ENCODE measurements around the gene AKNA.

Gene AKNA, protein sequence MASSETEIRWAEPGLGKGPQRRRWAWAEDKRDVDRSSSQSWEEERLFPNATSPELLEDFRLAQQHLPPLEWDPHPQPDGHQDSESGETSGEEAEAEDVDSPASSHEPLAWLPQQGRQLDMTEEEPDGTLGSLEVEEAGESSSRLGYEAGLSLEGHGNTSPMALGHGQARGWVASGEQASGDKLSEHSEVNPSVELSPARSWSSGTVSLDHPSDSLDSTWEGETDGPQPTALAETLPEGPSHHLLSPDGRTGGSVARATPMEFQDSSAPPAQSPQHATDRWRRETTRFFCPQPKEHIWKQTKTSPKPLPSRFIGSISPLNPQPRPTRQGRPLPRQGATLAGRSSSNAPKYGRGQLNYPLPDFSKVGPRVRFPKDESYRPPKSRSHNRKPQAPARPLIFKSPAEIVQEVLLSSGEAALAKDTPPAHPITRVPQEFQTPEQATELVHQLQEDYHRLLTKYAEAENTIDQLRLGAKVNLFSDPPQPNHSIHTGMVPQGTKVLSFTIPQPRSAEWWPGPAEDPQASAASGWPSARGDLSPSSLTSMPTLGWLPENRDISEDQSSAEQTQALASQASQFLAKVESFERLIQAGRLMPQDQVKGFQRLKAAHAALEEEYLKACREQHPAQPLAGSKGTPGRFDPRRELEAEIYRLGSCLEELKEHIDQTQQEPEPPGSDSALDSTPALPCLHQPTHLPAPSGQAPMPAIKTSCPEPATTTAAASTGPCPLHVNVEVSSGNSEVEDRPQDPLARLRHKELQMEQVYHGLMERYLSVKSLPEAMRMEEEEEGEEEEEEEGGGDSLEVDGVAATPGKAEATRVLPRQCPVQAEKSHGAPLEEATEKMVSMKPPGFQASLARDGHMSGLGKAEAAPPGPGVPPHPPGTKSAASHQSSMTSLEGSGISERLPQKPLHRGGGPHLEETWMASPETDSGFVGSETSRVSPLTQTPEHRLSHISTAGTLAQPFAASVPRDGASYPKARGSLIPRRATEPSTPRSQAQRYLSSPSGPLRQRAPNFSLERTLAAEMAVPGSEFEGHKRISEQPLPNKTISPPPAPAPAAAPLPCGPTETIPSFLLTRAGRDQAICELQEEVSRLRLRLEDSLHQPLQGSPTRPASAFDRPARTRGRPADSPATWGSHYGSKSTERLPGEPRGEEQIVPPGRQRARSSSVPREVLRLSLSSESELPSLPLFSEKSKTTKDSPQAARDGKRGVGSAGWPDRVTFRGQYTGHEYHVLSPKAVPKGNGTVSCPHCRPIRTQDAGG (N-terminal part only)
- 573 to 710 reads per million in 2 donors for total RNA-seq

DNA sequence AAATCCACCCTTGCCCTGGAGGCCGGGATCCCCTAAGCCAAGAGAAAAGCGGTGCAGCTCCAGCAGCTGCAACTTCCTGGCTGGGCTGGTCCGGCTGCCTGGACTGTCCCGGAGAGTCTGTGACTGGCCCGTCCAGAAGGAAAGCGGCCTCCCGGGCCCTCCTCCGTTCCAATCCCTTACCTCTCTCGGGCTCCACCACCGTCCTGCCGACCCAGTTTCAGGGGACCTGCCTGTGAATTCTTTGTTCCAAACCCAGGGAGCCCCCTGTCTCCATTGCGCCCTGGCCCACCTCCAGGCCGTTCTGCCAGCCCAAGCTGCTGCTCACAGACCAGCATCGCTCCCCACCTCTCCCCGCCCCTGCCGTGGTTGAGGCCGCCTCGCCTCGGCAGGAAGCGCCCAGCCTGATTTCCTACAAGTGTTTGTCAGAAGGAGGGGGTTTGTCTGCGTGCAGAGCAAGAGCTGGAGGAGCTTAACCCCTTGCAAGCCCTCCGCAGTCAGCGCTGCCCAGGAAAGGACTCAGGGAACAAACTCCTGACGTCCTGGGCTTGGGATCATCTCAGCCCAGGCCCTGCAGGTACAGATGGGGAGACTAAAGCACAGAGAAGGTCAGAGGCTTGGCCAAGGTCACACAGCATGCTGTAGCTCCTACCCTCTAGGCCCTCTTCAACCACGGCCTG is at the start of gene AKNA:
AKNA (minus strand) TSS at position 303 of the 677 bp plus-strand sequence. CDS start 6,649 bp downstream, outside the sequence.
- peak; percentile 77 for DNase-seq

DNA sequence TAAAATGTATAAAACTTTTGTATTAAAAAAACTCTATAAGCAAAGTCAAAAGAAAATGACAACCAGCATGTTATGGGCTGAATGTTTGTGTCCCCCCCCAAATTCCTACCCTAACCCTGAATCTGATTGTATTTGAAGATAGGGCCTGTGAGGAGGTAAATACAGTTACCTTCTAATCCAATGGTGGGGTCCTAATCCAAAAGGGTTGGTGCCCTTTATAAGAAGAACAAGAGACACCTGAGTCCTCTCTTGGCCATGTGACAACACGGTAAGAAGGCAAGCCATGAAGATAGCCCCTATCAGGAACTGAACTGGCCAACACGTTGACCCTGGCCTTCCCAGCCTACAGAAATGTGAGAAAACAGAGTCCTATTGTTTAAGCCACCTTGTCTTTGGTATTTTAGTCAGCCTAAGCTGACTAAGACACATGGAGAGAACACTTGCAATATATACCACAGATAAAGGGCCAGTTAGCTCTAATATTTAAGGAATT is 49.7 kb upstream of the AKNA start:
- no peak for DNase-seq

DNA sequence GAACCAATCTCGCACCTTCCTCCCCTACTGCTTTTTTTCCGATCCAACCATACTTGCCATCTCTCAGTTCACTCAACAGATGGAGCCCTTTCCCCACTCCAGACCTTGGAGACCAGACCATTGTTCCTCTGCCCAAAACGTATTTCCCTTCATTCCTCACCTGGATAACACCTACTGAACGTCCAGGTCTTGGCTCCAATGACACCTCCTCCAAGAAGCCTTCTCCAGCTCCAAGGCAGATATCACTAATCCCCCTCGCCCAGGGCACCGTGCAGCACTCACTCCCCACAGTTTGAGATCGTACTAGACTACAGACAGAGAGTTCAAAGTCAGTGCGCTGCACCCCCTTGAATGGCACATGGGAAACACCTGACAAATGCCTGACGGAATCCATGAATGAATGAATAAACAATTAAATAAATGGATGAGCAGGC is 47.1 kb upstream of the AKNA start:
- DNase-seq, result no peak

DNA sequence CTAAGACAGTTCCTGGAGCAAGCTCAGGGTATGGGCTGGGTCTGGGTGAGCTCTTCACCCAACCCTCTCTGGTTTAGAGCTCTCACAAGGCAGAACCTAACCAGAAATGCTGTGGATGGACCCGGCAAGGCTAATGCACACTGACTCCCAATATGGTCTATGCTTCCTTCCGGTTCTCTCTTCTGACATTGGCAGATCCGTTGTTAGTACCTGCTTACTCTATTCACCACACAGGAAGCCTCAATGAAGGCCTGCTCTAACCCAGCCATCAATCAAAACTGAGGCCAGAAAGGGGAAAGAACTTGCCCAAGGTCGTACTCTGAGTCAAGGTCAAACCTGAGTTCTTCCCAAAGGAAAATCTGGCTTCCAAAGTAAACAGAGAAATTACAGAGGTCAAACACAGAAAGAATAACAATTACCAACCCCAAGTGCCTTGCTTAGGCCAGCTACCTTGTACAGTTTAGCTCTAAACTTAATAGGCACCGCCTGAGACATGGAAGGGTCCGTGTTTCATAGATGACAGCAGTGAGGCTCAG is 46.0 kb upstream of the AKNA start:
- no peak for DNase-seq

DNA sequence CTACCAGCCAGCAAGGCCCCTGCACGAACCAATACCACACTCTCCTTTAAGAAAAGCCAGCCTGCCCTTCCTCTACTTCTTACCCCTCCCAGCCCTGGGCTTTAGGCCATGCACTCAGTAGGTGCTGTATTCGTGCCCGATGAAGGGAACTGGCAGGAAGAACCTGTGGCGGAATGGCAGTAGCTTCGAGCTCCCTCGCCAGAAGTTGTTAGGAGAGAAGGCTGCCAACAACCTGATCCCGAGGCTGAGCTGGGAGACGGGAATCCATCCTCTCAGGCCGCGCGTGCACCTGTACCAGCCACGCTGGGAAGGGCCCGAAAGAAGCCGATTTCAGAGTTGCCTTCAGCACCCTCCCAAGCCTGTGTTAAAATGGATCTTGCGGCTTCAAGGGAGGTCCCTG is 45.3 kb upstream of the AKNA start:
- DNase-seq, result no peak

DNA sequence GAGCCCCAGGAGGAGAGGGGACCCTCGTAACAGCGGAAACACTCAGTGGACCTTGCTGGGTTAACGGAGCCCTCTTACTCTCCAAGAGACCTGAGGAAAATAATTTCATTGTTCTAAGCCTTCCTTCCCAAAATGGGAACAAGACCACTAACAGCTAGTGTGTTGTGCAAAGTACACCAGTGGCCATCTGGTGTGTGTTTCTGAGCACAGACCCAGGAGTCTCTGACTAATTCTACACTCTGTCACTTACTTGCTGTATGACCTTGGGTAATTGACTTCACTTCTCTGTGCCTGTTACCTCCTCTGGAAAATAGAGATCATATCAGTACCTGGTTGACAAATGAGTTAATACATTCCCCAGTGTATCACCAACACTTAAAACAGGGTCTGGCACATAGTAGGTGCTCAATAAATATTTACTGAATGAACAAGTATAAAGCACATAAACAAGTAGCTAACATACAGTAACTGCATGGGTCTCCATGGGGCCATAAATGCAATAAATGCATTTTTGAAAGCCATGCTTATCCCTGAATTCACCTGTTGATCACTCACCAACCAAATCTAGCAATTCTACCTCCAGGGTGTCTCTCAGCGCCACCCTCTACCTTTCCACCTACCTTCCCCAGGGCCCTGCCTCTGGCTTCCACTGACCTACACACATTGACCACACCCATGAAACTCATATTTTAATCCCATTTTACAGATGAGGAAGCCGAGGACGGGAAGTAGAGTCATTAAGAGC is 44.7 kb upstream of the AKNA start:
- no peak for DNase-seq

DNA sequence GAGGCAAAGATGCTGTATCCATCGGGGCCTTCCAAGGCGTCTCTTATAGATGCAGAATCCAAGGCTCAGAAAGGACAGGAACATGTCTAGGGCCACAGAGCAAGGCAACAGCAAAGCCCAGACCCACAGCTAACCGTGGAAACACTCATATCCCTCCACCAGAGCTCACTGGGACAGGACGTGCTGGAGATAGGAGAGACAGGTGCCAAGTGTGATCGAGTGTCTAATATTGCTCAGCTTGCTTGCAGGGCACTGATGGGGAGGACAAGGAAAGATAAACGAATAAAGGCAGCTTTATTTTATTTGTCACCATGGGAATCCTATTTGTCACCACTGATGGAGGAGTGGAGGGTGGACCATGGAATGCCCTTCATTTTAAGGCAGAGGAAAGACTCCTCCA is 44.0 kb upstream of the AKNA start:
- DNase-seq, result no peak

DNA sequence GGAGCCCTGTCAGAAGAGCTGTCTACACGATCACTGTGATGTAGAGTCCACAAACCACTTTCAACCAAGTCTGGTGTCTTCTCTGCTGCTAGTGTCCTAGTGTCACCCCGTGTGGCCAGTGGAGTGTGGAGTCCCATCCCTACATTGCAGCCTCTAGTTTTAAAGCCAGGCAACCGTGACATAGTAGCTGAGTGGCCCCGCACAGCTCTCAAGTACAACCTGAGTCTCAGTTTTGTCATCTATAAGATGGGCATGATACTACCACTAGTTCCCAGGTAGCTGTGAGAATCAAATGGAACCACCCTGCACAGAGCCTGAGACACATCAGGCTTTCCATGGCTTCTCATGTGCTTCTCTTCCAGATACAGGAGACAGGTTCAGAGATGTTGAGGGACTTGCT is 43.2 kb upstream of the AKNA start:
- DNase-seq, result no peak

DNA sequence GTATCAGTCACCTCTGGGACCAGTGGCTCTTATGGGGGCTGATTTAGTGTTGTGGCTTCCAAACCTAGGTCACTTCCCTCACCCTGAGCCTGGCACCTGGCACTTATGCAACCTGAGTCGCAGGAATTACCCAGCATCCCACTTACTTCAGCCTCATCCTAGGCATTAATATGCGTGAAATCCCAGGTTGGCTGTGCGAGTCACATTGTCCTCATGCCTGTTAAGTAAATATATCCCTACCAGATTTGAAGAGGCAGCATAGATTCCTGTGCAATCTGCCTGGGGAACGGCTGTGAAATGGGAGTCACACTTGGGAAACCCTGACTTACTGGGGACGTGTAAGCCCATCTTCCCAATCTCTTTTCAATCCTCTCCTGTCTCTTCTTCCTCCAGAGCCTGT is 42.7 kb upstream of the AKNA start:
- no peak for DNase-seq

DNA sequence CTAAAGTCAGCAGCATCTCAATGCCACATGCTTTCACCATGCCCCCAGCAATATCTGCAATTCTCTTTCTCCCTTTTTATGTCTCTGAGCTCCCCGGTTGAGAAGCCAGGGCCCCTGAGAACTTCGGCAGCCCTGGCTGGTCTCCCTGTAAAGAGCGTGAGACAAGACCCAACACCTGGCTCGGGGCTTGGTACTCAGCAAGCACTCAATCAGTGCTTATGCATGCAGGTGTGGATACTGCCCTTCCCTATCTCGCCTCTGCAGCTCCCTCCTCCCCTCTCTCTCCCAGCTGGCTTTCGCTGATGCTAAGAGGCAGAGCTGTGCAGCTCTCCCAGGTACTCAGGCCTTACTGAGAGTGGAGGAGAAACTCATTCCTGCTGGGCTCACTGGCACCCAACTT is 41.7 kb upstream of the AKNA start:
- DNase-seq, result no peak

DNA sequence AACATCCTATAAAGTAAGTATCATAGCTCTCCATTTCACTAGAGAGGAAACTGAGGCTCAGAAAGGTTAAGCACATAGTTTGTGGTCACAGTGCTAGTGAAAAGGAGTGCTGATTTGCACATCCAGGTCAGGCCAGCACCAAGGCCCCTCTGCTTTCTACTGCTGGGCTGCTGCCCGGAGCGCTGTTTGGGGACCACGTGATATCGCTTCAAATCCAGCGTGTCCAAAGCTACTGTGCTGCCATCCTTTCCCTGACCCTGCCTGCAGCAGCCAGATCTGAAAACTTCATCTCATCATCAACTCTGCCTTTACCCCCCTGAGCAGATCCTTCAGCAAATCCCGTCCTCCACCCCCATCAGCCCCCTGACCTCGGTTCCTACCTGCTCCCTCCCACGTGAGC is 40.7 kb upstream of the AKNA start:
- no peak for DNase-seq

DNA sequence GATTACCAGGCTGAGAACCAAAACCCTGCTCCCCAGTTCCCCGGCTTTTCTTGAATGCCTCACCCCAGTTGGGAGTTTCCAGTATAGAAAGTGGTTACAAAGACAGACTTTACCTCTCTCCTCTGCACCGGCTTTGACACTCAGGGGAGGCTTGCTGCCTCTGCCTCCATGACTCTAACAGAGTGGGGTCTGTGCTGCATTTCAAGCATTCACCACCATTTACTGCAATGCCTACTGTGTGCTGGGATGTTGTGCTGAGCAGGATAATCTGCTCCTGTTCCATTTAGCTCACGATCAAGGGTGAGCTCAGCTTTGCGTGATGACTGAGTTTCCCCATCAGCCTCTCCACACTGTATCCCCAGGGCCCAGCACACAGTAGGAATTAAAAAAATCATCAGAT is 39.9 kb upstream of the AKNA start:
- no peak for DNase-seq

DNA sequence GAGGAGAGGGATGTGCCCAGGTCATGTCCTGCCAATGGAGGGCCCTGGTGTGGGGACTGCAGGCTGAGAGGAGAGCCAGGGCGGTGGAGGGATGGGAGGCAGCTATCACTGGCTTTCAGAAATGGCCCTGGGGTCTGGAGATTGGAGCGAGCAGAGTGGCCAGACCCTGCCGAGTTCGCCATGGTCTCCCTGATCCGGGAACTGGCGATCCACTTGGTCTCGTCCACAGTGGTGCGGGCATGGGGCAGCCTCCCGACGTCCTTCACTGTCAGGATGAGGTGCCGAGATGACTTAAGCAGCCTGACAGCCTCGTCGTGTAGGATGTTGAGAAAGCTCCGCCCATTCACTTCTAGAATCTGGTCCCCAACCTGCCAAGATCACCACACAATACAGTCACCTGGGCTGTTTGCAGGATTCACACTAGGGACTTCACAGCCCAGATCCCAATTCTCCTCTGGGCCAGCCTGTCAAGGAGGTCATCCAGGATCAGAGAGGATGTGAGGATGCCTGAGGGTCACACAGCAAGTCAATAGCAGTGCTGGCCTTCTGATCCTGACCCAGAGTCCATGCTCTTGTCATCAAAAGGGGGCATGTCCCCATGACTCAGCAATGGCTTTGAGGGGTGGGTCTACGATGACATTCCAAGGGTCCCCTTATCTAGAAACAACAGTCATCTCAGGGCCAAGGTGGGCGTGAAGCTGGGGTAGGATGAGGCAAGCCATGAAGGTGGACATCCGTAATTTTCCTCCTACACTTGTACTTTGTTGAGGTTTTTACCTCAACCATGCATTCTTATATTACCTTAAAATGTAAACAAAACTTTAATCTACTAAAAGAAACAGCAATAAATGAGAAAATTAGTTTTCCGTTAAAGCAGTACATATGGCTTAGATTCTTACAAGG is 38.5 kb upstream of the AKNA start:
- no peak for DNase-seq

DNA sequence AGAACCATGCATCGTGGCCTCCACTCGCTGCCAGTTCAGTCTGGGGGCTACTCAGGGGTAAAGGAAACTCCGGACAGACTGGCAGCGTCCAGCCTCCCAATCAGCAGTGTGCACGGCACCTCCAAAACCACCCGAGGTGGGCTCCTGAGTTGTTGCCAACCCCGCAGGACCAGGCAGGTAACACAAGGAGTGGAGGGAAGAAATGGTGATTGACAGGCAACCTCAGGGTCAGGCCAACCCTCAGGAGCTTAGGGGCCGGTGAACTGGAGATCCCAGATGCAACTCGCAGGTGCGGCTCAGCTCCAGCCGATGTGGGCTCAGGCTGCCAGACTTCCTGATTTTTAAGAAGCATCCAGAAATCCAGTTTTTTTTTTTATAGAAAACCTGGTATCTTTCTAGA is 37.3 kb upstream of the AKNA start:
- no peak for DNase-seq

DNA sequence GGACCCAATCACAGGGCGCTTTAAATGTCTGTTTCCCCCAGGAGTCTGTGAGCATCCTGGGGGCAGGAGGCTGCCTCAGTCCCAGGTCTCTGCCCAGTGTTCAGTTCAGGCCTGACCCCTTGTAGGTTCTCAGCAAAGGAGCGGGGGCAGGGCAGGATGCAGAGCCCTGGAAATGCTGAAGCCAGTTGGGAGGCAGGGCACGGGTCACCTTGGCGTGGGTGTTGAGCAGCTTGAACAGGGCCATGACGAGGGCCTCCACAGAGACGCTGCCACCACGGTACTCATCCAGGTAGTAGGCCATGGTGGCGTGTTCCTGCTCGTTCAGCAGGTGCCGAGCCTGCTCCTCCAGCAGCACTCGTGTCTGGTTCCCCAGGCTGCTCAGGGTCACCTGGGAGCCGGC is 36.3 kb upstream of the AKNA start:
- no peak for DNase-seq

DNA sequence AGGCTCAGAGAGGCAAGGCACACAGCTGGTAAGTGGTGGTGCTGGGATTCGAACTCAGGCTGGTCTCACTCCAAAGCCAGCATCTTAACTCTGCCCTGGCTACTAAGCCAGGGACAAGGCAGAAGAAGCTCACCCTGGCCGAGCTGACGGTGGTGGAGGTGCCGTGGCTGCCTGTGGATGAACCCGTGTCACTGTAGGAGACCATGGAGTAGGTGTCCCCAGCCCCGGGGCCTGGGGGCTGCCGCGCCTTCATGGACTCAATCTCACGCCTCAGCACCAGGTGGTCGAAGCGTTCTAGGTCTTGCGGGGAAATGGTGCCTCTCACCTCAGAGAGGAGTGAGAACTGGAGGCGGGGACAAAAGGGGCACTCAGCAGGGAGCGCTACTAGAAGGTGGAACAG is 35.4 kb upstream of the AKNA start:
- no peak for DNase-seq

DNA sequence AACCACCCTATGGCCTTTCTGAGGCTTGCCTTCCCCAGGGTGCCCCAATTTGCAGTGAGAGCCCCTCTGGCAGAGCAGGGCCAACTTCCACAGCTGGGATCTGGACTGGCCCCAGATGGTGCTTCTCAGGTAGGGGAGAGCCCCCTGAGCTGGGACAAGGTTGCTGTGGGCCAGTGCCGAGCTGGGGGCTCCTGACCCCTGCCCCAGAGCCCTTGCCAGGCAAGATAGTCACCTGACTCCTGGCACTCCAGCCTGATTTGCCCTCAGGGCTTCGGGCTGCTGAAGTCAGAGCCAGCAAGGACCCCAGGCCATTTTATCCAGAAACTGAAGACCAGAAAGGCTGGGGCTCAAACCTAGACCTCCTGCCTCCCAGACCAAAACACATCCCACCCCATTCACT is 33.4 kb upstream of the AKNA start:
- no peak for DNase-seq

DNA sequence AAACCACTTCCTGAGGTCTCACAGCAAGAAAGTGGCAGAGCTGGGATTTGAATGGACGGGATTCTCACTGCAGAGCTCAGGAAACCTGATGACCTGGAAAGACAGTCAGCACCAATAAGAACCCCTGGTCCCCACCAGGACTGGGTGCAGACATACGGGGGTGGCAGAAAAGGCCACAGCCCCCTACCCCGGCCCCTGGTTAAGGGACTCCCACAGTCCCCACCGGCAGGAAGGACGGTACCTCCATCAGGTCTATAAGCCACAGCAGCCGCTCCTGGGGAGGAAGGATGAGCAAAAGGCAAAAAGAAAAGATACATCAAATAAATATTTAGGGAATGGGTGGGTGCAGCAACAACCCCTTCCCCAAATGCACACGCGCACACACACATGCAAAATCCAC is 32.0 kb upstream of the AKNA start:
- no peak for DNase-seq

DNA sequence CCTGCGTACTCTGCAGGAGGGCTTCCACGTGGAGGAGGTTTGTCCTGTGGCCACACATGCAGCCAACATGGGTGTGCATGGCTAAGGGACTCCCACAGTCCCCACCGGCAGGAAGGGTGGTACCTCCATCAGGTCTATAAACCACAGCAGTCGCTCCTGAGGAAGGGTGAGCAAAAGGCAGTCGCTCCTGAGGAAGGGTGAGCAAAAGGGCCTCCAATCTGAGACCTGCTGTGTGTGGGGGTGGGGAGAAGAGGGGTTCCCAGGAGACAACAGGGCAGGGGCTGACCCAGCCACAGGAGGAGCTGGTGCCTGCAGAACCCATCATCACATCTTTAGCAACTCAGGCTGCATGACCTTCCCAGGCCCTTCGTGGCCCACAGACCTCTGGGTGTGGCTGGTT is 30.3 kb upstream of the AKNA start:
- no peak for DNase-seq

DNA sequence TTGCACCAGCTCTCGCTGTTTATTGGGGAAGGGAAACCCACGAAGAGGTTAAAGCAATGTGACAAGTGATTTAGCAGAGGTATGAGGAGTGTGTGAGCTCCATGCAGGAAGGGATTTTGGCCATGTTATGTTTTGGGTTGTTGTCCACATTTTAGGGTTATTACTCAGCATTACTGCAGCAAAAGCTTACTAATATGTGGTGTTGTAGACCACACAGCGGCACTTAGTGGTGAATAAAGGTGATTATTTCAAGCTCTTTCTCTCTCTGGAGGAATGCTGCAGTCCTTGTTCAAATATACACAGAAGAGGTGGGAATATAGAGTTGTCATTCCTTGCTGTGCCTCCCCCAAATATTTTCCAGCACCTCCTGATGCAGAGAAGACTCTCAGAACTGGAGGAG is 29.7 kb upstream of the AKNA start:
- no peak for DNase-seq

Data from T-helper 9 cell (primary cell).